CD1c-positive myeloid dendritic cell (primary cell): ENCODE data around the gene GNAI3.

Experiments
- DNase-seq: peaks from one replicate; pipeline ENCODE4 v3.0.0-alpha.2; 2016; ENCODE audit errors: extremely low spot score

Gene GNAI3

DNA sequence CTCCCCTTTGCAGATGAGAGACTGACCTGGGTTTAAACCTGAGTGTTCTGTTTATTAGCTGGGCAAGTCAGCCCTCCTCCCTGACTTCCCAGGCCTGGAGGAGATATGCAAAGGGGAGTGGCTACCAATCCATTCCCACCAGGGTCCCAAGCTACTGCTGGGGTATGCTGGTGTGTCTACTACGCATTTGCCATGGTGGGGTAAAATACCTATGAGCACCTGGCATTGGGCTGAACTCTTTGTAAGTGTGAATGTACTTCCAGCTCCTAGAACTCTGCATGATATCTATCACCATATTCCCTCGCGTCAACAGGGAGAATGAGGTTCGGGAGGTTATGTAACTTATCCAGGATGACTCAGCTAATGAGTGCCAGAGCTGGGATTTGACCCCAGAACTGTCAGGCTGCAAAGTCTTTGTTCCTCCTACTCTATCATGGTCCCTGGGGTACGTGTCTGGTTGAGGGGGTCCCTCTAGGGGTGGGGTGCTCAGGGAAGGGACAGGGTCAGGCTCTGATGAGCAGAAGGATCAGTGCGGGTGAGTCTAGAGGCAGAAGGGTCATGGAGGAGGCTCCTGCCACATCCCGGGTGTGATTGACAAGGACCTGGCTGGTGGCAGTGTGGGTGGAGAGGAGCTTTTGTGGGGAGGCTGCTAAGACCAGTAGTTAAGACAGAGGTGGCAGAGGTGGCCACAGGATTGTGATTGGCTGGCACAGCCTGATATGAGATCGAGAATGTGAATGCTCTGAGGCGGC lies 88.0 kb downstream of the GNAI3 start:
- no peak for DNase-seq

DNA sequence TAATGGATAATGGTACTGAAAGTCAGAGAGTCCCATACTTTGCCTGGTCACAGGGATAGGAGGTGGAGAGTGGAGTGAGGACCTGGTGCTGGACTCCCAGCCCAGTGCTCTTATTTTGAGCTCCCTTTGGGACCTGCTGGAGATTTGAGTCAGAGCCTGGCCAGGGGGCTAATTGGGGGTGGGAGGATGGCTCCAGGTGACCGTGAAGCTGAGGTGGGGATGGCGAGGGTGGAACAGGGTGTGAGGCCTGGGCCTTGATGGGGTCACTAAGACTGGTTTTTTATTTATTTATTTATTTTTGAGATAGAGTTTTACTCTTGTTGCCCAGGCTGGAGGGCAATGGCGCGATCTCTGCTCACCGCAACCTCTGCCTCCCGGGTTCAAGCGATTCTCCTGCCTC lies 89.0 kb downstream of the GNAI3 start:
- DNase-seq = no peak

DNA sequence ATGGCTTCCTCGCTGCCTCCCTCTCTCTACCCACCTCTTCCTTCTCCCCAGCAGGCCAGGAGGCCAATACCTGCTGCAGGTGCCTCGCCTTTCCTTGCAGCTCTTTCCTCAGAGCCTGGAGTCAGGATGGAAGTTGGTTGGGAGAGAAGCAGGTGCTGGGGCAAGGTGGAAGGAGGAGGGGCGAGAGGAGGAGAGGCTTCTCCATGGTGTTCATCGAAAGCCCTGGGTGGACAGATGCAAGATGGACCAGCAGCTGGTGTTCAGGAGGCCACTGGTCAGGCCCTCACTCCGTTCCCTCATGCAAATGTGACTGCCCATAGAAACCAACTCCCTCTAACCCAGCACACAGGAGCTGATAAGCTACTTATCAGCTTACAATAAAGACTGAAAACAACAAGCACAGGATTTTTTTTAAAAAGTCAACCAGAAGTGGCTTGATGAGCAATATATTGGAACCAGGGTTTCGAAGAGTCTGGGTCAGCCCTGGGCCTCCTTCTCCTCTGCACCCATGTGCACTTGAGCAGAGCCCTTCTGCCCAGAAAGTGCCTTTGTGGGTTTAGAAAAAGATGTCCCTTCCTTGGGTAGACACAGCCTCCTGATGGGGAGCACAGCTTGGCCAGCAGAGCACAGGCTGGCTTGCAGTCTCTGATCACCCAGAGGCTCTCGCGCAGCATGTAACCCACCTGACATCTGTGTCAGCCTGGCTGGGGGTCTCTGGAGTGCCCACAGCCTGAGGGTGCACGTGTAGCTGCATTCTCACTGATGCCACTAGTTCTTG lies 90.8 kb downstream of the GNAI3 start:
- no peak for DNase-seq

DNA sequence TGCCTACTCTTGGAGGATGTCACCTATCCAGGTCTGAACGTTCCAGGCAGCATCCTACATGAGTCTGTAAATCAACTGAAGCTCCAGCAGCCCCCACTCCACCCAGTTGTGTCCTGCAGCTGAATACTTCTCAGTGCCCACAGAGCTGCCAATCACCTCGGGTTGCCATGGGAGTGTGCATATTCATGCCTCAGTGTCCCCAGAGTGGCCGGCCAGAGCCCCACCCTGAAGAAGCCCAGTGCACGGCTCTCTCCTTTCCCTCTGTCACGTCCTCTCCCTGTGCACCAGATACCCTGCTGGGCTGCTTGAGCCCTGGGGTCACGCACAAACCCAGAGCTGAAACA lies 91.4 kb downstream of the GNAI3 start:
- no peak for DNase-seq

DNA sequence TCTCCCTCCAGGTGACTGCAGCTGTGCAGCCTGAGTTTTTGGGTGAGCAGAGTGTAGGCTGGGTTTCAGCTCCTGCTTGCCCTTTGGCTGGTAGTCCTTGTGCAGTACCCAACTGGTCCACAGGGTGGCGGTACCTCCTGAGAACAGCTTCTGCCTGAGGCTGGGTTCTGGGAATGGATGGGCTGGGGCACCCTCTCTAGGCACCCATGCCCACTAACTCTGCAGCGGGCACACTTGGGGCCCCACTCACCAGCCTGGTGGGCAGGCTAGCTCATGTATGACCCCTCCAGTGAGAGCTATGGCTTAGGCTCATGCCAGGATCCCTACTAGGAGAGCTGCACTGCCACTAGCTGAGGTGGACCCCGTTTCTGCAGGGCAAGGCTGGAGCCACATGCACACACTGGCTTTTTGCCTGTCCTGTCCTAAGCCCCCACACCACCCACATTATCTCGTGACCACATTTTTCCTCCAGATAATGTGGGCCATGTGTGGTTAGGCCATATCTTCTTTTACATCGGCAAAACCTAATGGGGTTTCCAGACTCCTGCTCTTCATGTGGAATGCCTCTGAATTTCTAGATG lies 92.0 kb downstream of the GNAI3 start:
- DNase-seq = peak; percentile 84

DNA sequence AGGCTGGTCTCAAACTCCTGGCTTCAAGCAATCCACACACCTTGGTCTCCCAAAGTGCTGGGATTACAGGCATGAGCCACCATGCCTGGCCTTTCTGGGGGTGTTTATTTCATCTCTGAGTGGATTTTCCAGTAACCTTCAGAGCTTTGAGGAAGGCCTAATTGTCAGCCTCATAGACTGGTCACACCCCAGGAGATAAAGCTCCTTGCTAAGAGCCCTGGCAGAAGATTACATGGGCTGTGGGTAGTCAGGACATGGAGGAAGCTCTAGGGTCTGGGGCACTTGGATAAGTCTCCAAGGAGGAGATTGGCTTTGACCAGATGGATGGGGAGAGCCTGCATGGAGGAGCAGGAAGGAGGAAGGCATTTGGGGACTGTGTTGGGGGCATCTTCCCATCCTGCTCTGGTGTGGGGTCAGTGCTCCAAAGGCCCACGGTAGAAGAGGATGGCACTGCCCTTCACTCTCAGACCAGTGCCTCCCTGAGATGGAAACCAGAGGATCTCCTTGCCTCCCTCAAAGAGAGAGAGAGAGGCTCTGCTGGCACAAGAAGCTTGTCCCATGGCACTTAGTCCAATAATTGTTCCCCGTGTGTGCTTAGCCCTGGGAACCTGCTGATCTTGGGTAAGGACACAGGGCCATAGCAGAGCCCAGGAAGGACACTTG lies 92.8 kb downstream of the GNAI3 start:
- DNase-seq = no peak

DNA sequence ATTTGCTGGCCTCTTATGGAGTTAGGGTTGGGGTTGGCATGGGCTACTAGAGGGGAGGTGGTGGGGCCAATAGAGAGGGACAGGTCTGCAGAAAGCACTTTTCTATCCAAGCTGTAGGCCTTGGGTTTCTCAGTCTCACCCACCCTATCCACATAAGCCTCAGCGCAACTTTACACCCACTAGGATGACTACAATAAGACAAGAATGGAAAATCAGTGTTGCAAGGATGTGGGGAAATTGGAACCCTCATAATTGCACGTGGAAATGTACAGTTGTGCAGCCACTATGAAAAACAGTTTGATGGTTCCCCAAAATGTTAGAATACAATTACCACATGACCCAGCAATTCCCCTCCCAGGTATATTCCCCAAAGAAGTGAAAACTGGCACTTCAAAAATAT lies 93.4 kb downstream of the GNAI3 start:
- DNase-seq = no peak

DNA sequence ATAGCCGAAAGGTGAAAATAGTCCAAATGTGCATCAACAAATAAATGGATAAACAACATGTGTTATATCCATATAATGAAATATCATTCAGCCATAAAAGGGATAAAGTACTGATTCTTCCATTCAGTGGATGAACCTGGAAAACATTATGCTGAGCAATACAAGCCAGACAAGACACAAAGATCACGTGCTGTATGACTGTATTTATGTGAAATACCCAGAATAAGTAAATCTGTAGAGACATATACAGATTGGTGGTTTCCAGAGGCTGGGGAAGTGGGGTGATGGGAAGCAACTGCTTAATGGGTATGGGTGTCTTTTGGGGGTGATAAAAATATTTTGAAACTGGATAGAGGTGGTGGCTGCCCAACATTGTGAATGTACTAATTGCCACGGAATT lies 94.2 kb downstream of the GNAI3 start:
- no peak for DNase-seq

DNA sequence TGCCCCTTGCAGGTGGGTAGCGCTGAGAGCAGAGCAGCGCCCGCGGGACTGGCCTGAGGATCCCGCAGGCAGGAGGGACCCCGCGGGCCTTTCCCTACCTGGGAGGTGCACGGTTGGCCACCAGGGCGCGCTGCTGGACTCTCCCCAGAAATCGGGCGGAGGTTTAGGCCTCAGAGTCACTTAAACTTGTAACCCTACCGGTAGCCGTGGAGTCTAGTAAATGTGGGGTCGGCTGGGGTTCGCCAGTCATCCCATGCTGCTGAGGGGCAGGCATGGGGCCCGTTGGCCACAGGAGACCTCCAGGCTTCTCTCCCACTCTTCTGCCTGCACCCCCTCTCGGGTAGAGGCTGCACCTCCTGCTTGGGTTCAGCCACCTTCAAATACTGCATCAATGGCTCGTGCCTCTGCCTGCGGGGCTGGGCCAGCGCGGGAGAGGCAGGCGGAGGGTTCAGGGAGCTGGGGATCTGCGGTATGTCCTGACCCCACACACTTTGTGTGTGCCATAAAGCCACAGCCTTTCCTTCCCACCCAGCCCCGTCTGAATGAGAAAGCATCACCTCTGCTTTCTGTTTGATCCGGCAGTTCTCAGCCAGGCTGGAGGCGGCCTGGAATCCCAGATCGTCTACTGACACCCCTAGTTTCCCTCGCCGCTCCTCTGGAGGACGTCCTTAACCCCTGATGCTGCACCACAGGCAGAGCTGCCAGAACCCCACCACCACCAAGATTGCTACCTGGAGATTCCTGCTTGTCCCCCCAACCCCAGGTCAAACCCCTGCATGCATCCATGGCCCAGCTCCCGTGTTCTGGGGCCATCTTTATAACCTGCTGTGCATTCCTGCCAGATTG lies 95.2 kb downstream of the GNAI3 start:
- peak; percentile 88 for DNase-seq

DNA sequence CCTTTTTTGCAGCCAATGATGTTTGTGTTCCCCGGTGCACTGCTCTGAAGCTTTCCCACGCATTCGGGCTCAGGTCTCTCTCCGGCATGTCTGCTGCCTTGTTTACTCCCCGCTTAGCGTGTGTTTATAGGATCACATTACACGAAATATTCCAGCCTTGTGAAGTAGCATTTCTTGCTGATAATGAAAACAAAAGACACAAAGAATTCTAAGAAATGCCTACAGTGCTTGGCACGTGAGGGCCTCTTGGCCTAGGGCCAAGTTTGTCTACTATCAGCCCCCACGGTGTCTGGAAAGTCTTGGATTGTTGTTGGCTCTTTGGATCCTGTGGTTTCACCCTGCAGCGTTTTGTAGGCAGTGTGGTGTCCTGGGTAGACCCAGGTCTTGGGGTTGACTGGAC lies 96.3 kb downstream of the GNAI3 start:
- no peak for DNase-seq

DNA sequence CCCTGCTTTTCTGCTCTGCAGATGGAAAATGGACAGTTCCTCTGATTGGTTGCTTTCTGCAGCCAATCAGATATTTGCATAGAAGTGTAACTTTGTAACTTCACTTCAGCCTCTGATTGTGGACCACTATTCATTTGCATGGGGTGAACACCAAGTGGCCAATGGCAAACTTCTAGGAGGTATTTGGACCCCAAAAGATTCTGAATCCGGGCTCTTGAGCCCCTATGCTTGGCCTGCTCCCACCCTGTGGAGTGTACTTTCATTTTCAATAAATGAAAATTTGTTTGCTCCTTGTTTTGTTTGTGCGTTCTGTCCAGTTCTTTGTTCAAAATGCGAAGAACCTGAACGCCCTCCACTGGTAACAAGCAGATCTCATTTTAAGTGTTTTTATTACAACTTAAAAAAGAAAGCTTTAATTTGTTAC lies 101.1 kb downstream of the GNAI3 start:
- DNase-seq = no peak

DNA sequence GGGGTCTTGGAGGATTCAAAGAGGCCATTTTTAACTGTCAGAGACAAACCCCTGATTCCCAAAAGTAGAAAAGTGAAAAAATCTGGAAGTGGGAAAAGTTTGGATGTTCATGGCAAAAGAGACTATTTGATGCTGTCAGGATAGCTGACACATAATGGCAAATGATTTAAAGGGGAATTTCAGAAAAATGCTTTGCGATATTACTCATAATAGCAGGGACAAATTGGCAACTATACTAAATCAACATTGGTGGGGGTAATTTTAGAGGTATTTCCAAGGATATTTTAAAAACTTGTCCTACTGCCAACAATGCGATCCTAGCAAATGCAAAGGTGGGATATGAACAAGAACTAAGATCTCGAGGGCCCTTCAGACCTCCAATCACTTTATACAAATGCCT lies 102.2 kb downstream of the GNAI3 start:
- no peak for DNase-seq

DNA sequence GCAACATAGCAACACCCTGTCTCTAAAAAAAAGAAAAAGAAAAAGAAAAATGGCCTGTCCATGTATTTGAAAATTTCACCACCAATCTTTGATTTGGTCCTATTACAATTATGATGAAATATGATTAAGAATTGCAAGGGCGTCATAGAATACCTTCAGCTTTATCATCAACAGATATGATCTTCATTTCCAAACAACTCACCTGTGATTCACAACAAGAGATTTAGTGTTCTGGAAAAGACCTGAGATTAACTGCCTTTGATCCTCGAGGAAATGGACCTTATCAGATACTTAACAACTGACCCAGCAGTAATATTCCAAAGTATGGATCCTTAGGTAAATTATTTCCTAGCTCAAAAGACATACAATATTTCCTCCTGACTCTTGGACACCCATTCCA lies 104.0 kb downstream of the GNAI3 start:
- DNase-seq = no peak

DNA sequence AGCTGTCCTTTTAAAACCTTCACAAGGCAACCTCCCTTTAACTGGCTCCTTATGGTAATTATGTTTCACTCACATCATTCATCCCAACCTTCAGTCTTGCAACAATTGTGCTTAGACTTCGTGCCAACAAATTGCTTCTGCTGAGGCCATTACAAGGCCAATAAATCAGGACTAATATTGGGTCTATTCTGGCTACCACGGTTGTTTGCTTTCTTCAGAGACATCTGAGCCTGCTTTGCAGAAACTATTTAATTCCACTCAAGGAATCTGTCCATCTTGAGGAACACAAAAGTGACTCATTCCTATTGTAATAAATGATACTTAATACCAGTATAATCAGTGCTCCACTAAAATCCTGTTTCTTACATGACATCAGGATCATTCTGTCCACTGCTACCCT lies 104.9 kb downstream of the GNAI3 start:
- peak; percentile 0 for DNase-seq

DNA sequence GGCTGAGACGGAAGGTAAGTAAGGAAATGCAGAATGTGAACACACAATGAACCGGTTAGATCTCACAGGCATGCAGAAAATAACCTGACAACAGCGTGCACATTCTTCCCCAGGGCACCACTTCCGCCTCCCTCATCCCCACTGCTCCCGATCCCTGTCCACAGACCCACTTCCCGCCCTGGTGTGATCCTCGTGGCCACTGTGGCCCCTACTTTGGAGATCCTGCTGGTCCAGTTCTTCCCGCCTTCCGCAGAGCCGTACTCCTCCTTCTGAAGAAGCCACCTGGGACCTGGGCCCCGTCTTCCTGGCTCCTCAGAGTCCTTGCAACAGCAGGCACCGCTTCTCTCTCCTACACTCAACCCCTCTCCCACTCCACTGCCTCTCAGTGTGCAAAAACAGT lies 106.1 kb downstream of the GNAI3 start:
- peak; percentile 0 for DNase-seq

DNA sequence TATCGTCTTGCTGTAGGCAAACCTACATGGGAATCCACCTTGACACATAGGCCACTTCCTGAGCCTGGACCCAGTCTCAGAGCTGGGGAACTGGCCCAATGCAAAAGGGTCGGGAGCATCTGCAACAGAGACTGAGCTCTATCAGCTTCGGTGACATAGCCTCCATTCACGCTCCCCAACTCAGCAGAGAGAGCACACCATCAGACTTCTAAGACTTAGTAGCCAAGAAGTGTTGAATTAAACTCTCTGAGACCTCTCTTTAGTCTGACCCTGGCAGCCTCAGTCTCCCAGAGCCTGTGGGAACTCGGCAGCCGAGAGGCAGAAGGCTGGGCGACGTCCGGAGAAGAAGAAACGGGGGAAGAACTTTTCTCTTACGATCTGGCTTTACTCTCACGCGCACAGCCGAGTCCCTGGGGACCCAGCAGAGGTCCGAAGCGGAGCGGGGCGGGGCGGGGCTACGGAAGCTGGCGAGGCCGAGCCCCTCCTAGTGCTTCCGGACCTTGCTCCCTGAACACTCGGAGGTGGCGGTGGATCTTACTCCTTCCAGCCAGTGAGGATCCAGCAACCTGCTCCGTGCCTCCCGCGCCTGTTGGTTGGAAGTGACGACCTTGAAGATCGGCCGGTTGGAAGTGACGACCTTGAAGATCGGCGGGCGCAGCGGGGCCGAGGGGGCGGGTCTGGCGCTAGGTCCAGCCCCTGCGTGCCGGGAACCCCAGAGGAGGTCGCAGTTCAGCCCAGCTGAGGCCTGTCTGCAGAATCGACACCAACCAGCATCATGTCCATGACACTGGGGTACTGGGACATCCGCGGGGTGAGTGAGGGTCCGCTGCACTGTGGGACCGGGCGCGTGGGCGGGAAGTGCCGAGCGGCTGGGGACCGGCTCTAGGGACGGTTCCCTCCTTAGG lies 107.5 kb downstream of the GNAI3 start, which contains the start of gene GSTM4:
GSTM4 (plus strand) TSS at position 485 of the 905 bp plus-strand sequence; CDS start at position 776, 291 bp downstream.
- peak; percentile 71 for DNase-seq

DNA sequence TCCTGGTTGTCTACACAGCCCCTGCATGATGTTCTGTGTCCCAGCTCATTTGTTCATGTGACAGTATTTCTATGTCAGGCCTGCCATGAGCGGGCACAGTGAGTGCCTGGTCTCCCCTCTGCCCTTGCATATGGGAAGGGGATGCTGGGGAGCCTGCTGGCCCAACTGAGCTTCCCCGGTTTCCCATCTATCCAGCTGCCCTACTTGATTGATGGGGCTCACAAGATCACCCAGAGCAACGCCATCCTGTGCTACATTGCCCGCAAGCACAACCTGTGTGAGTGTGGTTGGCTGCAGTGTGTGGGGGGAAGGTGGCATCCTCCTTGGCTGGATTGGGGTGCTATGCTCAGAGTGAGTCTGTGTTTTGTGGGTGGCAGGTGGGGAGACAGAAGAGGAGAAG lies 109.0 kb downstream of the GNAI3 start:
- DNase-seq = no peak

DNA sequence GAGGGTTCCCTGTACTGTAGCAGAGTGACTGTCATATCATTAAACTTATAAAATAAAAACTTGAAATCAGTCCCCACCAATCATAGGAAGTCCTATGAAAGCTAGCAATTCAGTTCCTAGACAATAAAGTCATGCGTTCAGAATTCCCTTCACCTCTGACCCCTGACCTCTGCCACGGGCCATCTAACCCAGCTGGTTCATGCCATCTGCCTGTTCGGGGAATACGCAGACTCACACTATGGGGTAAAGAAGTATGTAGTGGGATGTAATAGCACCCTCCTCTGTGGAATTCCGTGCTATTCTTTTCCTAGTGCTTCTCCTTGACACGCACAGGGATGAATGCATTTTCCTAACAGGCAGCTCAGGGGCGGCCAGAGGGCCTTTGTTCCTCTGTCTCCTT lies 109.6 kb downstream of the GNAI3 start:
- DNase-seq = no peak

DNA sequence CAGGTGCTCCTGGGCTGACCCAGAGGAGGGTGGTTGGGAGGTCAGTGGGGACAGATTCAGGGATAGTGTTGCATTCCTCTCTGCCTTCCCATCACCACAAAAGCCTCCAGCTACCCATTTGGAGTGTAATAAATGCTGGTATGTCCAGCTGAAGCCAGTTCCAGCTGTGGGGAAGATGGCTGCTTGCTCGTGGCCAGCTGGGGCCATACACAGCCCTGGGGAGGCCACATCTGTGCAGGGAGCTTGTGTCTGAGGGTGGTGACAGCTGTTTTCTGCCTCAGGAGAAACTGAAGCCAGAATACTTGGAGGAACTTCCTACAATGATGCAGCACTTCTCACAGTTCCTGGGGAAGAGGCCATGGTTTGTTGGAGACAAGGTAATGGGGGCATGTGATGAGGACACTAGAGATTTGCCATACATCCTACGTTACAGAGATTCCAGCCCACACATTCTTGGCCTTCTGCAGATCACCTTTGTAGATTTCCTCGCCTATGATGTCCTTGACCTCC lies 110.2 kb downstream of the GNAI3 start:
- DNase-seq = no peak

DNA sequence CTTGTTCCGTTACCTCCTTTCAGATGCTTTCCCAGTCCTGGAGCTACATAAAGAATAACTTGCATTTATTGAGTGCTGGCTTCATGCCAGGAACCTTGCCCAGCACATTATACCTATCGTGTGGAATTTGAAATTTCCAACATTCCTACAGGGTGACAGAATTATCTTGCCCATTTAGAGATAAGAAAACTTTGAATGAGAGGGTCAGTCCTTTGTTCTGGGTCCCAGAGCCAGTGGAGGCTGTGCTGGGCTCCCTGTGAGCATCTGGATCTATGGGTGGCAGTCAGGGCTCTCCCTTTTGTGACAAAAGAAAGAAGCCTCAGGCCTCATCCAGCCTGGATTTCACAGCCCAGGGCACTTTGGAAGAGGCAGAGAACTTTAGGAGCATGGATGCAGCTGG lies 110.7 kb downstream of the GNAI3 start:
- DNase-seq = no peak
